ENCODE data around the gene LMX1B.

The LMX1B gene

DNA sequence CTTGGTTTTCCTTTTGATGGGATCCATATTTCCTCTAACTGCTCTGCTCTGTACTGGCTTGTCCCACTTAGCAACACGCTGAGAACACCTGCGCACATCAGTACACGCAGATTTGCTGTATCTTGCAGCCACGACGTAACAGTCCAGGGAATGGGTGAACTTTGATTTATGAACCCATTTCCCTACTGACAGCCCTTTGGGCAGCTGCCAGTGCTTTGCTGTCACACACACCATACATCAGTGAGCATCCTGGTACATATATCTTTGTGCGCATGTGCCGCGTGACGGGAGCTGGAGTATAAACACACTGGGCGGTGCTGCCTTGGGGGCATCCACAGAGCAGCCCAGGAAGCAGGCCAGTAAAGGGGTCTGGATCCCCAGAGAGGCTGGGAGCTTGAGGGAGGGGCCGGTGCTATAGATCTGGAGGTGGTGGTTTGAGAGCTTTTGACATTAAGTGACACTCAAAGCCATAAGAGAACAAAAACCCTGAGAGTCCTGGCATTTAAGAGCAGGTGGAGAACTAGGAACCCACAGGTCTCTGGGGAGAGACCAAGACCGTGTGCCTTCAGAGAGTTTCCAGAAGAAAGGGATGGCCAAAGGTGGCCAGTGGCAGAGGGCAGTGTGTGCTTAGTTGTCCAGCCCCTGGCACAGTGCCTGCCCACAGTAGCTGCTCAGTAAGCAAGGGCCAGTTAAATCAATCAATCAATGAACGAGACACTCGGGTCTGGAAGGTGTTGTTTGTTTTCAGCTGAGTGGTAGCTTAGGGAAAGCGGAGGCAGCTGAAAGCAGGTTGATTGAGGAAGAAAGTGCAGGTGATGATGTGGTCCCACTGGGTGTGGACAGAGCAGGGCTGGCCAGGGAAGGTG lies 53.7 kb downstream of the LMX1B start:
- DNase-seq (ENCODE audit: low read depth) = no peak
- no peak overlapping the region for H3K4me3 ChIP-seq (ENCODE audit: low read length)
- TF ChIP-seq, protein P1, sequence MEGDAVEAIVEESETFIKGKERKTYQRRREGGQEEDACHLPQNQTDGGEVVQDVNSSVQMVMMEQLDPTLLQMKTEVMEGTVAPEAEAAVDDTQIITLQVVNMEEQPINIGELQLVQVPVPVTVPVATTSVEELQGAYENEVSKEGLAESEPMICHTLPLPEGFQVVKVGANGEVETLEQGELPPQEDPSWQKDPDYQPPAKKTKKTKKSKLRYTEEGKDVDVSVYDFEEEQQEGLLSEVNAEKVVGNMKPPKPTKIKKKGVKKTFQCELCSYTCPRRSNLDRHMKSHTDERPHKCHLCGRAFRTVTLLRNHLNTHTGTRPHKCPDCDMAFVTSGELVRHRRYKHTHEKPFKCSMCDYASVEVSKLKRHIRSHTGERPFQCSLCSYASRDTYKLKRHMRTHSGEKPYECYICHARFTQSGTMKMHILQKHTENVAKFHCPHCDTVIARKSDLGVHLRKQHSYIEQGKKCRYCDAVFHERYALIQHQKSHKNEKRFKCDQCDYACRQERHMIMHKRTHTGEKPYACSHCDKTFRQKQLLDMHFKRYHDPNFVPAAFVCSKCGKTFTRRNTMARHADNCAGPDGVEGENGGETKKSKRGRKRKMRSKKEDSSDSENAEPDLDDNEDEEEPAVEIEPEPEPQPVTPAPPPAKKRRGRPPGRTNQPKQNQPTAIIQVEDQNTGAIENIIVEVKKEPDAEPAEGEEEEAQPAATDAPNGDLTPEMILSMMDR (conservative IDR thresholded peaks at IDR 0.05; ENCODE audit: low read depth, low read length) = no peak

GRCh38 chr9:126668058-126668457 lies 54.3 kb downstream of the LMX1B start:
- TF ChIP-seq, protein P1 (conservative IDR thresholded peaks at IDR 0.05; ENCODE audit: low read depth, low read length) = no peak
- no peak for DNase-seq (ENCODE audit: low read depth)
- no peak overlapping the region for H3K4me3 ChIP-seq (ENCODE audit: low read length)

DNA sequence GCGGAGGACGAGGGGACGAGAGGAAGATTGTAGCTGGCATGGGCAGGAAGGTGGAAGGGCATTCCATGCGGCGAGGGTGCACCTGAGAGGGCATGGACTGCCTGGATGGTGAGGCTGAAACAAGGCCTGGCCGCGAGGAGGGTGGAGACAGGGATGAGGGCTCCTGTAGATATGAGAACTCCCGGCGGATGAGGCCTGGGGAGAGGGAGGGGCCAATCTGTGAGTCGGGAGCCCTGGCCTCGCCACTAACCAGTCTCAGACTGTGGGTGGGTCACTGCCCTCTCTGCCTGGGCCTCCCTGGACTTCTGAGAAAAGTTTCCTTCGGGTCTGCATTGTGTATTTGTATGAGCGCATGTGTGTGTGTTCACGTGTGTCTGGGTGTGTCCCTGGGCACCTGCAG lies 55.4 kb downstream of the LMX1B start:
- TF ChIP-seq, protein P1 (conservative IDR thresholded peaks at IDR 0.05; ENCODE audit: low read depth, low read length) = no peak
- no peak overlapping the region for H3K4me3 ChIP-seq (ENCODE audit: low read length)
- DNase-seq (ENCODE audit: low read depth) = no peak

DNA sequence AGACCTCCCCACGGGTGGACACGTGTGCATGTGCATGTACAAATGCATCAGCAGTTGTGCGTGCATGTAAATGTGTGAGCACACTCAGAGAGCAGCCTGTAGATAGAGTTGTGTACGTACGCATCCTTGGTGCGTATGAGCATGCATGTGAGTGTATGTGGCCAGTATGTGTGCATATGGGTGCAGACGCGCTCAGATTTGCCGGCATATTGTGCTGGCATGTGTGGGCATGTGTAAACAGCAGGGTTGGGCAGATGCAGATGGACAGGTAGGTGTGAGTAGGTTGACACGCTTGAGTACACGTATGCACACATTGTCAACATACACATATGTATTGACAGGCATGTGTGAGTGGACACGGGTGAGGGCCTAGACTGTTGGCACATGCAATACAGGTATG lies 56.5 kb downstream of the LMX1B start:
- TF ChIP-seq, protein P1 (conservative IDR thresholded peaks at IDR 0.05; ENCODE audit: low read depth, low read length) = no peak
- H3K4me3 ChIP-seq (ENCODE audit: low read length) = no peak overlapping the region
- no peak for DNase-seq (ENCODE audit: low read depth)

GRCh38 chr9:126671381-126671831 lies 57.7 kb downstream of the LMX1B start:
- H3K4me3 ChIP-seq (ENCODE audit: low read length) = no peak overlapping the region
- no peak for DNase-seq (ENCODE audit: low read depth)
- TF ChIP-seq, protein P1 (conservative IDR thresholded peaks at IDR 0.05; ENCODE audit: low read depth, low read length) = no peak

DNA sequence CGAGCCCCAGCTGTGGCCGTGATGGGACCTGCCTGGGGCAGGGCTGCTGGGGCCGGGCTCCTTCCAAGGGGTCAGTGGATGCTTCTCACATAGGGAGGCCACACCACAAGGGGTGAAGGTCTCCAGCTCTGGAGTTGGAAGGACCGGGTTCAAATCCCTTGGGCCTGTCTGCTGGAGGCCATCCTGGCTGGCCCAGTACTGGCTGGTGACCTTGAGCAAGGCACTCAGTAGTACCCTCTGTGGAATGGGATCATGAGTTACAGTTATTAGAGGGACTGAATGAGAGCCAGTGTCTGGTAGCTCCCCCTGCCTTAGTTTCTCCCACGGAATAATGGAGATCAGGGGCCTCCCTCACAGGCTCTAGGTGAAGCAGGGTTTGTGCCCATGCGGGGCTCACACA lies 58.3 kb downstream of the LMX1B start:
- TF ChIP-seq, protein P1 (conservative IDR thresholded peaks at IDR 0.05; ENCODE audit: low read depth, low read length) = no peak
- DNase-seq (ENCODE audit: low read depth) = no peak
- H3K4me3 ChIP-seq (ENCODE audit: low read length) = no peak overlapping the region

Data from retinal pigment epithelial cell (primary cell).